HEK293 (cell line): Measurements from ENCODE around the gene BPIFB2.

ENCODE experiments used
- CTCF ChIA-PET: fragments of 350-600 bp; formaldehyde crosslinking; extraction: SDS; loops from one replicate; lab custom pipeline; 2021; ENCODE audit warnings: antibody characterized with exemption; lab: Yijun Ruan, JAX
- POLR2A ChIA-PET: fragments of 300-600 bp; formaldehyde crosslinking; extraction: SDS; loops from one replicate; lab custom pipeline; 2020; ENCODE audit warnings: antibody characterized with exemption, inconsistent platforms; lab: Yijun Ruan, JAX
- H3K27ac ChIP-seq: fragments of 200-500 bp; sonication (Bioruptor generic); 2 replicates; pipeline ENCODE4 v1.5.1; 2014; ENCODE audit warnings: low read depth, low read length, control low read depth, inconsistent platforms; ENCODE audit errors: extremely low read depth
- H3K36me3 ChIP-seq, 2 experiments: fragments of 200-500 bp in 1 of 2; sonication (Bioruptor generic) in 1 of 2; 1 replicate in 1 of 2; 2 replicates in 1 of 2; pipeline ENCODE4 v1.5.1; 2014 to 2017; ENCODE audit warnings: inconsistent platforms in 2 of 2, low read length in 2 of 2; ENCODE audit not compliant: control insufficient read depth in 2 of 2, insufficient read depth in 1 of 2
- H3K4me1 ChIP-seq: fragments of 200-500 bp; sonication (Bioruptor generic); 2 replicates; pipeline ENCODE4 v1.5.1; 2014; ENCODE audit warnings: mild to moderate bottlenecking, low read length, inconsistent platforms; ENCODE audit not compliant: control insufficient read depth, insufficient read depth
- H3K4me3 ChIP-seq: 2 replicates; pipeline ENCODE4 v1.5.1; 2011; ENCODE audit warnings: low read depth, mild to moderate bottlenecking, control low read depth, low read length, moderate library complexity
- H3K9me3 ChIP-seq: fragments of 200-500 bp; sonication (Bioruptor generic); 2 replicates; pipeline ENCODE4 v1.5.1; 2014; ENCODE audit warnings: low read depth, low read length, inconsistent platforms; ENCODE audit not compliant: control insufficient read depth, insufficient read depth
- BCL11B ChIP-seq: fragments of 450-650 bp; formaldehyde crosslinking; IDR thresholded peaks from 2 replicates; pipeline ENCODE4 v1.5.1; 2016; ENCODE audit warnings: low read depth, missing biosample characterization, missing genetic modification characterization
- GLIS2 ChIP-seq: fragments of 450-650 bp; formaldehyde crosslinking; IDR thresholded peaks from 2 replicates; pipeline ENCODE4 v1.5.1; 2016; ENCODE audit warnings: missing biosample characterization, missing genetic modification characterization
- HOXD13 ChIP-seq: sonication (generic); formaldehyde crosslinking; IDR thresholded peaks from 2 replicates; pipeline ENCODE4 v1.8.0; 2022; ENCODE audit warnings: missing genetic modification reagents, borderline replicate concordance
- MZF1 ChIP-seq: fragments of 450-650 bp; formaldehyde crosslinking; IDR thresholded peaks from 2 replicates; pipeline ENCODE4 v1.5.1; 2017; ENCODE audit warnings: missing biosample characterization, missing genetic modification characterization, borderline replicate concordance
- OVOL3 ChIP-seq: fragments of 450-650 bp; formaldehyde crosslinking; IDR thresholded peaks from 2 replicates; pipeline ENCODE4 v1.5.1; 2016; ENCODE audit warnings: missing biosample characterization, missing genetic modification characterization
- ZBTB10 ChIP-seq: fragments of 450-650 bp; formaldehyde crosslinking; IDR thresholded peaks from 2 replicates; pipeline ENCODE4 v1.5.1; 2016; ENCODE audit warnings: missing biosample characterization, missing genetic modification characterization
- ZBTB7A ChIP-seq: fragments of 450-650 bp; formaldehyde crosslinking; IDR thresholded peaks from 2 replicates; pipeline ENCODE4 v1.5.1; 2016; ENCODE audit warnings: low read depth, missing biosample characterization, missing genetic modification characterization
- ZEB2 ChIP-seq: fragments of 450-650 bp; formaldehyde crosslinking; IDR thresholded peaks from 2 replicates; pipeline ENCODE4 v1.5.1; 2016; ENCODE audit warnings: missing biosample characterization, missing genetic modification characterization
- ZFP37 ChIP-seq: fragments of 450-650 bp; formaldehyde crosslinking; IDR thresholded peaks from 2 replicates; pipeline ENCODE4 v1.5.1; 2016; ENCODE audit warnings: missing biosample characterization, missing genetic modification characterization
- ZNF133 ChIP-seq: fragments of 450-650 bp; formaldehyde crosslinking; IDR thresholded peaks from 2 replicates; pipeline ENCODE4 v1.5.1; 2016; ENCODE audit warnings: missing biosample characterization, missing genetic modification characterization
- ZNF138 ChIP-seq: fragments of 450-650 bp; formaldehyde crosslinking; IDR thresholded peaks from 2 replicates; pipeline ENCODE4 v1.5.1; 2016; ENCODE audit warnings: missing biosample characterization, missing genetic modification characterization, borderline replicate concordance
- ZNF155 ChIP-seq: fragments of 450-650 bp; formaldehyde crosslinking; IDR thresholded peaks from 2 replicates; pipeline ENCODE4 v1.5.1; 2016; ENCODE audit warnings: missing biosample characterization, missing genetic modification characterization
- ZNF169 ChIP-seq: fragments of 450-650 bp; formaldehyde crosslinking; IDR thresholded peaks from 2 replicates; pipeline ENCODE4 v1.5.1; 2016; ENCODE audit warnings: missing biosample characterization, missing genetic modification characterization
- ZNF202 ChIP-seq: fragments of 450-650 bp; formaldehyde crosslinking; IDR thresholded peaks from 2 replicates; pipeline ENCODE4 v1.5.1; 2016; ENCODE audit warnings: missing biosample characterization, missing genetic modification characterization, borderline replicate concordance
- ZNF211 ChIP-seq: fragments of 450-650 bp; formaldehyde crosslinking; IDR thresholded peaks from 2 replicates; pipeline ENCODE4 v1.5.1; 2016; ENCODE audit warnings: low read depth, missing biosample characterization, missing genetic modification characterization
- ZNF239 ChIP-seq: fragments of 450-650 bp; formaldehyde crosslinking; IDR thresholded peaks from 2 replicates; pipeline ENCODE4 v1.5.1; 2016; ENCODE audit warnings: missing biosample characterization, missing genetic modification characterization
- ZNF423 ChIP-seq: fragments of 450-650 bp; formaldehyde crosslinking; IDR thresholded peaks from 2 replicates; pipeline ENCODE4 v1.5.1; 2016; ENCODE audit warnings: missing biosample characterization, missing genetic modification characterization
- ZNF473 ChIP-seq: fragments of 450-650 bp; formaldehyde crosslinking; IDR thresholded peaks from 2 replicates; pipeline ENCODE4 v1.5.1; 2017; ENCODE audit warnings: missing biosample characterization, missing genetic modification characterization
- ZNF48 ChIP-seq: fragments of 450-650 bp; formaldehyde crosslinking; IDR thresholded peaks from 2 replicates; pipeline ENCODE4 v1.5.1; 2016; ENCODE audit warnings: missing biosample characterization, missing genetic modification characterization
- ZNF501 ChIP-seq: fragments of 450-650 bp; formaldehyde crosslinking; IDR thresholded peaks from 2 replicates; pipeline ENCODE4 v1.5.1; 2016; ENCODE audit warnings: missing biosample characterization, missing genetic modification characterization
- ZNF510 ChIP-seq: fragments of 450-650 bp; formaldehyde crosslinking; IDR thresholded peaks from 2 replicates; pipeline ENCODE4 v1.5.1; 2018; ENCODE audit warnings: mild to moderate bottlenecking, missing genetic modification characterization, missing biosample characterization; ENCODE audit not compliant: insufficient replicate concordance
- ZNF529 ChIP-seq: fragments of 450-650 bp; formaldehyde crosslinking; IDR thresholded peaks from 2 replicates; pipeline ENCODE4 v1.5.1; 2017; ENCODE audit warnings: missing genetic modification characterization, missing biosample characterization; ENCODE audit not compliant: insufficient replicate concordance
- ZNF560 ChIP-seq: fragments of 450-650 bp; formaldehyde crosslinking; IDR thresholded peaks from 2 replicates; pipeline ENCODE4 v1.5.1; 2017; ENCODE audit warnings: missing biosample characterization, missing genetic modification characterization, borderline replicate concordance
- ZNF561 ChIP-seq: fragments of 450-650 bp; IDR thresholded peaks from 2 replicates; pipeline ENCODE4 v1.5.1; 2018; ENCODE audit warnings: missing biosample characterization, missing genetic modification characterization, borderline replicate concordance
- ZNF600 ChIP-seq: fragments of 450-650 bp; formaldehyde crosslinking; IDR thresholded peaks from 2 replicates; pipeline ENCODE4 v1.5.1; 2016; ENCODE audit warnings: missing biosample characterization, missing genetic modification characterization
- ZNF664 ChIP-seq: fragments of 450-650 bp; formaldehyde crosslinking; IDR thresholded peaks from 2 replicates; pipeline ENCODE4 v1.5.1; 2016; ENCODE audit warnings: missing biosample characterization, missing genetic modification characterization
- ZNF785 ChIP-seq: fragments of 450-650 bp; formaldehyde crosslinking; IDR thresholded peaks from 2 replicates; pipeline ENCODE4 v1.5.1; 2016; ENCODE audit warnings: missing biosample characterization, missing genetic modification characterization
- ZSCAN16 ChIP-seq: fragments of 450-650 bp; formaldehyde crosslinking; IDR thresholded peaks from 2 replicates; pipeline ENCODE4 v1.5.1; 2016; ENCODE audit warnings: missing biosample characterization, missing genetic modification characterization
- TF ChIP-seq, protein P1 (sequence below): fragments of 450-650 bp; formaldehyde crosslinking; conservative IDR thresholded peaks from 2 replicates; pipeline ENCODE4 v1.5.1; 2016; ENCODE audit warnings: low read depth, missing biosample characterization, missing genetic modification characterization
- TF ChIP-seq, protein P2 (sequence below): fragments of 450-650 bp; formaldehyde crosslinking; IDR thresholded peaks from 2 replicates; pipeline ENCODE4 v1.5.1; 2016; ENCODE audit warnings: missing biosample characterization, missing genetic modification characterization

The BPIFB2 gene

DNA sequence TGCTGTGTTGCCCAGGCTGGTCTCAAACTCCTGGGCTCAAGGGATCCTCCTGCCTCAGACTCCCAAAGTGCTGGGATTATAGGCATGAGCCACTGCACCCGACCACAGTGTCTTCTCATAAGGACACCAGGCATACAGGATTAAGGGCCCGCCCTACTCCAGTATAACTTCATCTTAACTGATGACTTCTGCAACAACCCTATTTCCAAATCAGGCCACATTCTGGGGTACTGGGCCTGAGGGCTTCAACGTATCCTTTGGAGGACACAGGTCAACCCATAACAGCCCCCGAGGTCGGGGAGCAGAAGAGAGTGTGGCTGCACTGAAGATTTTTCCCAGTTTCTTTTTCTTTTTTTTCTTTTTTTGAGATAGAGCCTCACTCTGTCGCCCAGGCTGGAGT, 42.9 kb upstream of the BPIFB2 start (continued):
- TF ChIP-seq, protein P1, sequence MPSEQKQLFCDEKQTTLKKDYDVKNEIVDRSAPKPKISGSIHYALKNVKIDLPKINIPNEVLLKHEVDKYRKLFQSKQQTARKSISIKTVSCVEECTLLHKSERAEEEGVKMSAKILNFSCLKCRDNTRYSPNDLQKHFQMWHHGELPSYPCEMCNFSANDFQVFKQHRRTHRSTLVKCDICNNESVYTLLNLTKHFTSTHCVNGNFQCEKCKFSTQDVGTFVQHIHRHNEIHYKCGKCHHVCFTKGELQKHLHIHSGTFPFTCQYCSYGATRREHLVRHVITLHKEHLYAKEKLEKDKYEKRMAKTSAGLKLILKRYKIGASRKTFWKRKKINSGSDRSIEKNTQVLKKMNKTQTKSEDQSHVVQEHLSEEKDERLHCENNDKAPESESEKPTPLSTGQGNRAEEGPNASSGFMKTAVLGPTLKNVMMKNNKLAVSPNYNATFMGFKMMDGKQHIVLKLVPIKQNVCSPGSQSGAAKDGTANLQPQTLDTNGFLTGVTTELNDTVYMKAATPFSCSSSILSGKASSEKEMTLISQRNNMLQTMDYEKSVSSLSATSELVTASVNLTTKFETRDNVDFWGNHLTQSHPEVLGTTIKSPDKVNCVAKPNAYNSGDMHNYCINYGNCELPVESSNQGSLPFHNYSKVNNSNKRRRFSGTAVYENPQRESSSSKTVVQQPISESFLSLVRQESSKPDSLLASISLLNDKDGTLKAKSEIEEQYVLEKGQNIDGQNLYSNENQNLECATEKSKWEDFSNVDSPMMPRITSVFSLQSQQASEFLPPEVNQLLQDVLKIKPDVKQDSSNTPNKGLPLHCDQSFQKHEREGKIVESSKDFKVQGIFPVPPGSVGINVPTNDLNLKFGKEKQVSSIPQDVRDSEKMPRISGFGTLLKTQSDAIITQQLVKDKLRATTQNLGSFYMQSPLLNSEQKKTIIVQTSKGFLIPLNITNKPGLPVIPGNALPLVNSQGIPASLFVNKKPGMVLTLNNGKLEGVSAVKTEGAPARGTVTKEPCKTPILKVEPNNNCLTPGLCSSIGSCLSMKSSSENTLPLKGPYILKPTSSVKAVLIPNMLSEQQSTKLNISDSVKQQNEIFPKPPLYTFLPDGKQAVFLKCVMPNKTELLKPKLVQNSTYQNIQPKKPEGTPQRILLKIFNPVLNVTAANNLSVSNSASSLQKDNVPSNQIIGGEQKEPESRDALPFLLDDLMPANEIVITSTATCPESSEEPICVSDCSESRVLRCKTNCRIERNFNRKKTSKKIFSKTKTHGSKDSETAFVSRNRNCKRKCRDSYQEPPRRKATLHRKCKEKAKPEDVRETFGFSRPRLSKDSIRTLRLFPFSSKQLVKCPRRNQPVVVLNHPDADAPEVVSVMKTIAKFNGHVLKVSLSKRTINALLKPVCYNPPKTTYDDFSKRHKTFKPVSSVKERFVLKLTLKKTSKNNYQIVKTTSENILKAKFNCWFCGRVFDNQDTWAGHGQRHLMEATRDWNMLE (tag by site-specific recombination): no peak
- TF ChIP-seq HOXD13 (CRISPR knock-in tag) (no peak), ZFP37 (tag by site-specific recombination) (no peak), ZNF202 (tag by site-specific recombination) (no peak), BCL11B (tag by site-specific recombination) (no peak), ZNF664 (tag by site-specific recombination) (no peak), ZNF560 (tag by site-specific recombination) (no peak), ZBTB7A (no peak), ZNF561 (no peak), OVOL3 (tag by site-specific recombination) (no peak), ZNF510 (tag by site-specific recombination) (no peak), ZNF529 (tag by site-specific recombination) (no peak), ZNF211 (tag by site-specific recombination) (no peak)

- H3K4me1 ChIP-seq: no peaks in the 10 kb centered on the region
- H3K27ac ChIP-seq: no peak overlapping the region
- no peaks in the 10 kb centered on the region for H3K36me3 ChIP-seq
- CTCF ChIA-PET: interaction anchor here (0.7 kb wide), 1 partner anchor 96 kb away, joined by 3 read pairs; no protein-coding TSS in a partner anchor
- TF ChIP-seq ZNF501 (tag by site-specific recombination): no peak
- TF ChIP-seq ZNF138 (tag by site-specific recombination): no peak
- no peak for TF ChIP-seq ZNF785 (tag by site-specific recombination)
- TF ChIP-seq ZNF239 (tag by site-specific recombination): no peak
- TF ChIP-seq ZNF48 (tag by site-specific recombination): no peak
- no peak for TF ChIP-seq ZSCAN16 (tag by site-specific recombination)
- TF ChIP-seq, protein P2, sequence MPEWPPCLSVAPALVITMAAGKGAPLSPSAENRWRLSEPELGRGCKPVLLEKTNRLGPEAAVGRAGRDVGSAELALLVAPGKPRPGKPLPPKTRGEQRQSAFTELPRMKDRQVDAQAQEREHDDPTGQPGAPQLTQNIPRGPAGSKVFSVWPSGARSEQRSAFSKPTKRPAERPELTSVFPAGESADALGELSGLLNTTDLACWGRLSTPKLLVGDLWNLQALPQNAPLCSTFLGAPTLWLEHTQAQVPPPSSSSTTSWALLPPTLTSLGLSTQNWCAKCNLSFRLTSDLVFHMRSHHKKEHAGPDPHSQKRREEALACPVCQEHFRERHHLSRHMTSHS (tag by site-specific recombination): no peak
- no peak for TF ChIP-seq GLIS2 (tag by site-specific recombination)
- TF ChIP-seq ZNF133 (tag by site-specific recombination): no peak
- TF ChIP-seq ZEB2: no peak
- TF ChIP-seq ZNF169 (tag by site-specific recombination): no peak
- TF ChIP-seq ZNF473: no peak
- no peak for TF ChIP-seq ZNF155 (tag by site-specific recombination)
- no peak for TF ChIP-seq ZNF600 (tag by site-specific recombination)
- no peak for TF ChIP-seq ZNF423 (tag by site-specific recombination)
- TF ChIP-seq ZNF664 (tag by site-specific recombination): no peak
- TF ChIP-seq MZF1 (tag by site-specific recombination): no peak
- TF ChIP-seq ZBTB10 (tag by site-specific recombination): no peak
- TF ChIP-seq, all 188 proteins: peak for 0
- no peaks in the 10 kb centered on the region for H3K9me3 ChIP-seq
- POLR2A ChIA-PET: no interaction called here
- no peak overlapping the region for H3K4me3 ChIP-seq
Observed at GRCh38 chr20:32965115-32965514, 42.4 kb upstream of the BPIFB2 start.
